Measurements from ENCODE around the gene PARP4. TPM values are rescaled to one million over a fixed set of nuclear protein-coding genes. Genes with fewer than 3 reads are reported as not detected.
A peak's percentile ranks its signal among the peaks of the same experiment; 100 is the strongest.

PARP4 gene
- total RNA-seq, 1 donor from 2014 or later = 70.3 TPM

DNA sequence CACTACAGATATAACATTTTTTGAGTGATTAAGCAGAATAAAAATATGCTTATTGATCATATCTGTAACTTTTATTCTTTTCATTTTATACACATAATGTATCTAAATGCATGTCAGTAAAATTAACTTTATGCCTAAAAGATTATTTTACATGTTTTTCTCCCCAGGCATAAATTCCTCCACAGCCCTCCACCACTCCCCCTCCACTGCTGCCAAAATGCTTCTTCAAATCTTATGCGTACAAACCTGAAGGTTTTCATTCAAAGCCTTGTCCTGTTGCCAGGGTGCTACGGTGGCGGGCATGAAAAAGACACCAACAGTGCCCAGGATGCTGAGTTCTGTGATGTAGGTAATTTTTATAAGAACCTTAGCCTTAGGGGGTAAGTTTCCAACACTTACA lies 52.9 kb downstream of the PARP4 start:
- no peaks in the 10 kb centered on the region for H3K9me3 ChIP-seq
- DNase-seq = no peak
- peak overlapping the region; percentile 18 for H3K27ac ChIP-seq
- no peak overlapping the region for H3K4me3 ChIP-seq
- TF ChIP-seq, protein P1, sequence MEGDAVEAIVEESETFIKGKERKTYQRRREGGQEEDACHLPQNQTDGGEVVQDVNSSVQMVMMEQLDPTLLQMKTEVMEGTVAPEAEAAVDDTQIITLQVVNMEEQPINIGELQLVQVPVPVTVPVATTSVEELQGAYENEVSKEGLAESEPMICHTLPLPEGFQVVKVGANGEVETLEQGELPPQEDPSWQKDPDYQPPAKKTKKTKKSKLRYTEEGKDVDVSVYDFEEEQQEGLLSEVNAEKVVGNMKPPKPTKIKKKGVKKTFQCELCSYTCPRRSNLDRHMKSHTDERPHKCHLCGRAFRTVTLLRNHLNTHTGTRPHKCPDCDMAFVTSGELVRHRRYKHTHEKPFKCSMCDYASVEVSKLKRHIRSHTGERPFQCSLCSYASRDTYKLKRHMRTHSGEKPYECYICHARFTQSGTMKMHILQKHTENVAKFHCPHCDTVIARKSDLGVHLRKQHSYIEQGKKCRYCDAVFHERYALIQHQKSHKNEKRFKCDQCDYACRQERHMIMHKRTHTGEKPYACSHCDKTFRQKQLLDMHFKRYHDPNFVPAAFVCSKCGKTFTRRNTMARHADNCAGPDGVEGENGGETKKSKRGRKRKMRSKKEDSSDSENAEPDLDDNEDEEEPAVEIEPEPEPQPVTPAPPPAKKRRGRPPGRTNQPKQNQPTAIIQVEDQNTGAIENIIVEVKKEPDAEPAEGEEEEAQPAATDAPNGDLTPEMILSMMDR (IDR thresholded peaks at IDR 0.05) = no peak
- H3K27me3 ChIP-seq = no peaks in the 10 kb centered on the region
- intact Hi-C loops (cut with DNase I) = no loop called here
- H3K4me1 ChIP-seq = no peaks in the 10 kb centered on the region
- peaks cover 73% of the 10 kb centered on the region for H3K36me3 ChIP-seq
- ATAC-seq = no peak

- Histone ChIP-seq H3K36me3 (peaks cover 78% of the 10 kb centered on the region), H3K27ac (no peak overlapping the region), H3K9me3 (no peaks in the 10 kb centered on the region), H3K4me3 (no peak overlapping the region), H3K27me3 (no peaks in the 10 kb centered on the region), H3K4me1 (no peaks in the 10 kb centered on the region)
- ATAC-seq = no peak
- no peak for DNase-seq
- intact Hi-C loops (cut with DNase I) = no loop called here
- TF ChIP-seq, protein P1 (IDR thresholded peaks at IDR 0.05) = no peak
Observed at GRCh38 chr13:24459234-24459633, 53.3 kb downstream of the PARP4 start.

DNA sequence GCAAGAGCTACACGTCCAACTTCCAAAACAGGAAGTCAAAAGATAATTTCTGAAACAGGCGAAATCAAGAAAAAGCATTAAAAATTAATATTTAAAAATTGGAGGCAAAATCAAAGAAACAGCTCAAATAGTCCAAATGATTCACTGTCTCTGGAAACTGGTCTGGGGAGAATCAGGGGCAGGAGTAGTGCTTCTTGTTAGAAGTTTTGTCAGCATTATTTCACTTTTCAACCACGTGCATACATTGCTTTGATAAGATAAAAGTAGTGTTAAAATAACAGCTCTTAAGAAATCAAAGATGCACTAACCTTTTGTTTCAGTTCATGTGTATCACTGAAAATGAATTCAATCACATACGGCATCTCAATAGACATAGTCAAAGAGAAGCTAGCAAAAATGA lies 53.8 kb downstream of the PARP4 start:
- Histone ChIP-seq H3K27ac (no peak overlapping the region), H3K9me3 (no peaks in the 10 kb centered on the region), H3K36me3 (peaks cover 83% of the 10 kb centered on the region), H3K4me1 (no peaks in the 10 kb centered on the region), H3K4me3 (no peak overlapping the region), H3K27me3 (no peaks in the 10 kb centered on the region)
- intact Hi-C loops (cut with DNase I) = no loop called here
- TF ChIP-seq, protein P1 (IDR thresholded peaks at IDR 0.05) = no peak
- DNase-seq = no peak
- ATAC-seq = no peak

- no peaks in the 10 kb centered on the region for H3K4me1 ChIP-seq
- peaks cover 91% of the 10 kb centered on the region for H3K36me3 ChIP-seq
- ATAC-seq (no peak), DNase-seq (no peak)
- H3K27ac ChIP-seq = no peak overlapping the region
- H3K9me3 ChIP-seq = no peaks in the 10 kb centered on the region
- H3K27me3 ChIP-seq = no peaks in the 10 kb centered on the region
- intact Hi-C loops (cut with DNase I) = no loop called here
- TF ChIP-seq, protein P1 (IDR thresholded peaks at IDR 0.05) = no peak
- no peak overlapping the region for H3K4me3 ChIP-seq
Observed at GRCh38 chr13:24456396-24456795, 56.2 kb downstream of the PARP4 start.

- ATAC-seq (no peak), DNase-seq (no peak)
- Histone ChIP-seq H3K36me3 (peaks cover 93% of the 10 kb centered on the region), H3K4me3 (no peak overlapping the region), H3K4me1 (no peaks in the 10 kb centered on the region), H3K27ac (no peak overlapping the region), H3K9me3 (no peaks in the 10 kb centered on the region), H3K27me3 (no peaks in the 10 kb centered on the region)
- TF ChIP-seq, protein P1 (IDR thresholded peaks at IDR 0.05) = no peak
- intact Hi-C loops (cut with DNase I) = no loop called here
Observed at GRCh38 chr13:24454056-24454455, 58.5 kb downstream of the PARP4 start.

- DNase-seq (no peak), ATAC-seq (no peak)
- no peaks in the 10 kb centered on the region for H3K9me3 ChIP-seq
- H3K36me3 ChIP-seq = peaks cover 74% of the 10 kb centered on the region
- intact Hi-C loops (cut with DNase I) = no loop called here
- TF ChIP-seq, protein P1 (IDR thresholded peaks at IDR 0.05) = no peak
- no peak overlapping the region for H3K4me3 ChIP-seq
- H3K27me3 ChIP-seq = no peaks in the 10 kb centered on the region
- no peak overlapping the region for H3K27ac ChIP-seq
- no peaks in the 10 kb centered on the region for H3K4me1 ChIP-seq
Observed at GRCh38 chr13:24452044-24452443, 60.5 kb downstream of the PARP4 start.
